Renal pelvis (tissue), 4 donors: ENCODE measurements around the gene SERINC5. TPM values are rescaled to one million over a fixed set of nuclear protein-coding genes. Genes with fewer than 3 reads are reported as not detected.

Source experiments
- DNase-seq: peaks from one replicate; pipeline ENCODE4 v3.0.0-alpha.2; 2013
- polyA plus RNA-seq, 3 donors: library from polyadenylated mRNA; unstranded; fragments of 120-200 nt; gene quantifications; one replicate each; pipeline ENCODE4 v1.2.1, GENCODE V29; 2013; ENCODE audit not compliant: insufficient read length in 3 of 3

The SERINC5 gene
- polyA plus RNA-seq, 3 donors, result 42.5 to 63.2 (median 61.0) TPM

GRCh38 chr5:80231693-80232092 is 24.2 kb downstream of the SERINC5 start:
- DNase-seq, result no peak

- no peak for DNase-seq
Measured at GRCh38 chr5:80231243-80231642, 24.6 kb downstream of the SERINC5 start.

GRCh38 chr5:80230269-80230992 is 25.4 kb downstream of the SERINC5 start:
- no peak for DNase-seq

GRCh38 chr5:80229902-80230255 is 26.0 kb downstream of the SERINC5 start:
- no peak for DNase-seq

DNA sequence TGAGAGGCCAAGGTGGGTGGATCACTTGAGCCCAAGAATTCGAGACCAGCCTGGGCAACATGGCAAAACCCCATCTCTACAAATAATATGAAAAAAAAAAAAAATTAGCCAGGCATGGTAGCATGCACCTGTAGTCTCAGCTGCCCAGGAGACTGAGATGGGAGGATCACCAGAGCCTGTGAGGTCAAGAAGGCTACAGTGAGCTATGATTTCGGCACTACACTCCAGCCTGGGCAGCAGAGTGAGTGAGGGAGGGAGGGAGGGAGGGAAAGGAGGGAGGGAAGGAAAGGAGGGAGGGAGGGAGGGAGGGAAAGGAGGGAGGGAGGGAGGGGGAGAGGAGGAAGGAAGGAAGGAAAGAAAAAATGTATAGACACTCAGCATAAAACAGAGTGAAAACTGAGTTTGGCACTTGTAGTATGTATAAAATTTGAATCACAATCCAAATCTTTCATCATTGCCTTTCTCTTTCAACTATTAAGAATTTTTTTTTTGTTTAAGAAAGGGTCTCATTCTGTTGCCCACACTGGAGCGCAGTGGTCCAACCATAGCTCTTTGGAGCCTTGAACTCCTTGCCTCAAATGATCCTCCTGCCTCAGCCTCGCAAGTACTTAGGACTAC is 27.8 kb downstream of the SERINC5 start:
- DNase-seq, result no peak

GRCh38 chr5:80225934-80226326 is 29.9 kb downstream of the SERINC5 start:
- no peak for DNase-seq

GRCh38 chr5:80225189-80225933 is 30.5 kb downstream of the SERINC5 start:
- no peak for DNase-seq

DNA sequence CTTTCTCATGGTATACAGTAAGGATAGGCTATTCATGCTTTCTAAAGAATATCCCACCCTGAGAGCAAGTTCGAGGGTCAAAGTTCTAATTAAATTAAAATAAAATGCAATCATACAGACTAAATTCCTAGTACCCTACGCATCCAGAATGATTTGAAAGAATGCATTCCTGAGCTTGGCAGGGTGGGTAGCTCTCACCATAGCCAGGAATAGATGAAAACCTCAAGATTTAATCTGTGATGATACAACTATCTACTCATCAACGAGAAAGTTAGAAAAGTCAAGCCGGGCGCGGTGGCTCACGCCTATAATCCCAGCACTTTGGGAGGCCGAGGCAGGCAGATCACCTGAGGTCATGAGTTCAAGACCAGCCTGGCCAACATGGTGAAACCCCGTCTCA is 32.3 kb downstream of the SERINC5 start:
- DNase-seq, result no peak

GRCh38 chr5:80220245-80220897 is 35.5 kb downstream of the SERINC5 start:
- no peak for DNase-seq

DNA sequence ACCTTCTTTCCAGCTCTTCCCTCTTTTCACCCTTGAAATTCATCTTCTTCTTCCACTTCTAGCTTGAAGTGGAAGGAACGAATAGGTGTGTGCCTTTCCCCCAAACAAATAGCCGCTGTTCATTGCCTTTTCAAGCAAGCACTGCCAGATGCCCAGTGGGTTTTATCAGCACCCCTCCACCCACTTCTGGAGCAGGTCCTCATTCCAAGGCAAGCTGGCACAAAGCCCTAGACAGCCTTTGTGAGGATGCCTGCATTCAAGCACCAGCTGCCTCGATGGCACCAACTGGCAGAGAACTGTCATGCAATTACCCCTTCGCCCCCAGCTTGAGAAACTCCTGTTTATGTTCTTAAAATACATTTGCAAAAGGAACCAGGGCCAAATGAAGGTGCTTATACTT is 36.5 kb downstream of the SERINC5 start:
- DNase-seq, result no peak

- DNase-seq, result no peak
Measured at GRCh38 chr5:80217667-80218066, 38.2 kb downstream of the SERINC5 start.

DNA sequence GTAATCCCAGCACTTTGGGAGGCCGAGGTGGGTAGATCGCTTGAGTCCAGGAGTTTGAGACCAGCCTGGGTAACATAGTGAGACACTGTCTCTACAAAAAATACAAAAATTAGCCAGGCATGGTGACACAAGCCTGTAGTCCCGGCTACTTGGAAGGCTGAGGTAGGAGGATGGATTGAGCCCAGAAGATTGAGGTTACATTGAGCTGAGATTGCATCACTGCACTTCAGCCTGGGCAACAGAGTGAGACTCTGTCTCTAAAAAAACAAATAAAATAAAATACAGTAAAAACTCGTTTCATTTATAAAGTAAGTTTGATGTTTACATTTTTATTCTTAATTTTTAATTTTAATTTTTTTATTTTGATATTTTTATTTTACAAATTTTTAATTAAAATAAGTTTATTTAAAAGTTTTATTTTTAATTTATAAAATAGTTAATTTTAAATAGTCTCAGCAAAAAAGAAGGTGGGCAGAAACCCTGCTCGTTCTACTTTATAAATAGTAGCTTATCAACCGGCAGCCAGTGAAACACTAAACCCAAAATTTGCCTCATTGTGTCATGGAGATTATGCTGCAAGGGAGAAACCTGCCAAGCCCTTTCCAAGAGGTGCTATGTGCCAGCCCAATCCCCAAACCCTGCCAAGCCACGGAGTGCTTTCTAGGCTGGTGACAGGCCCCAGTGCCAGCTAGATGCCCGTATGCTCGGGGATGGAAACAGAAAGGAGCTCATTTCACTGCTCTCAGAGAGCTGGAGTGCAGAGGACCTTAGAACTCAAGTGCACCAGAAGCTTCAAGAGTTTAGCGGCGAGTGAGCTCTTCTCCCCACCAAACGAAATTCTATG is 38.9 kb downstream of the SERINC5 start:
- DNase-seq, result no peak

DNA sequence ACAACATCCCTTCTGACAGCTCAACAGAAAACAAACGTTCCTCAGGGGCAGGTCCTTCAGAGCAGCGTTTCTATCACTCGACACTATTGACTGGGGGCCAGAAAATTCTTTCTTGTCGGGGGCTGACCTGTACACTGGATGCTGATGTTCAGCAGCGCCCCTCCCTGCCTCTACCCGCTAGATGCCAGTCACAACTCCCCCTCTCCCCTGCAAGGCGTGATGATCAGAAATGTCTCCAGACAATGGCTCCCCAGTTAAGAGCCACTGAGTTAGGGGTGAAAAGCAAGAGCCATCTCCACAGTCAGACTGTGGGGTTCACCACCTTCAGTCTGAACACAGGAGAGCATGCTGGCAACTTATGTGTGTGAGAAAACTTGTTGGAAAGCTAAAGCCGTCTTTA is 39.8 kb downstream of the SERINC5 start:
- DNase-seq, result no peak

DNA sequence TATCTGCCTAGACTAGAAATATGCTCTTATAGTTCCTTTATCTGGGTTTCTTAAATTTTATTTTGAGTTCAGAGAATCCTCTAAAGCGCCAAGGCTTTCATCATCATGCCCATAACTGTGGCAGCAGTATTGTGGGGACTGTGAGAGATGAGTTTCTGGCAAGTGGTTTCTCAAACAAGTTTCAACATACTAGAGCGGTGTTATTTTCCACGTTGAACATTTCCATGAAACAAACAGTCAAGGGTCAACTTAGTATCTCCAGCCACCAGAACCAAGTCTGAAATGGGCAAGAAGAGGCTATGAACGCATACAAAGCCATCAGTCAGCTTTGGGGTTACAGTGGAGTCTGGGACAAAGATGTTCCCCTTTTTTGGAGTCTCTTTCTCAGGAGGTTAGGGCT is 40.3 kb downstream of the SERINC5 start:
- DNase-seq, result no peak

DNA sequence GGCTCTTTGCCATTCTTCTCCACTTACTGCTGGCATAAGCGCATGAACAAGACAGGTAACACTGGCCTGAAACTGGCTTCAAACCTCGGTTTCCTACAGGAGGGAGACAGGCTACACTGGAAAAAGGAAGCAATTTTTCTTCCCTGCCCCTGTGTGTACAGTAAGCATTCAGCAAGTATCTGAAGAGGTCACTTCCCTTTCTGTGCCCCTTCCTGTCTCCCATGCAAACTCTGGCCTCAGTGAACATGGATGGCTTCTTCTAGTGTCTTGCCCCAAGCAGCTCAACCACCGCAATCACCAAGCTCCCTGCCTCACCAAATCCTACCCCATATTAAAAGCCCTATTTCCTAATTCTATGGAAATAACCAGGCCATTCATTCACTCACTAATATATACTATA is 42.4 kb downstream of the SERINC5 start:
- no peak for DNase-seq

GRCh38 chr5:80212171-80212667 is 43.6 kb downstream of the SERINC5 start:
- no peak for DNase-seq

GRCh38 chr5:80211327-80211726 is 44.5 kb downstream of the SERINC5 start:
- DNase-seq, result no peak

GRCh38 chr5:80210014-80210413 is 45.8 kb downstream of the SERINC5 start:
- DNase-seq, result no peak

- DNase-seq, result no peak
Measured at GRCh38 chr5:80208381-80208780, 47.5 kb downstream of the SERINC5 start.

- DNase-seq, result no peak
Measured at GRCh38 chr5:80207832-80208231, 48.0 kb downstream of the SERINC5 start.

GRCh38 chr5:80206282-80206681 is 49.6 kb downstream of the SERINC5 start:
- no peak for DNase-seq

- DNase-seq, result no peak
Measured at GRCh38 chr5:80205846-80206245, 50.0 kb downstream of the SERINC5 start.
